GM12873 (cell line): ENCODE data around the gene CD79A.

Experiments used
- CTCF ChIP-seq: IDR thresholded peaks from 2 replicates; pipeline ENCODE4 v1.5.1; 2012; ENCODE audit warnings: low read depth, mild to moderate bottlenecking, moderate library complexity, low read length, control low read depth; ENCODE audit not compliant: insufficient read depth; ENCODE audit errors: missing control alignments

Gene CD79A

DNA sequence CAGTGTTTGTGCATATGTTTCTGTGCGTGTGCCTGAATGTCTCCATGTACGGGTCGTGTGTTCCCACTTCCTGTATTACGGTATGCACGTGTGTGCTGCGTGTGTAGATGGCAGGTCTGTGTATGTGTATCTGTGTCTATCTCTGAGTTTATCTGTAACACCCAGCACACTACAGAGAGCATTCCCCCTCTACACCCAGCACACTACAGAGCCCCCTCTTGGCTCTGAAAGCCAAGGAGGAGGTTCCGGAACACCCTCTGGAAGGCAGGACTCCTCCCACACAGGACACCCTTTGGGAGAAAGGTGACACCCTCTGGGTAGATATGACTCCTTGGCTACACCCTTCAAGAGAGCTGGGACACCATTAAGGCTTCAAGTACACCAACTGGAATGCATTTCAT is 53.2 kb downstream of the CD79A start:
- TF ChIP-seq CTCF: no peak
